H1 (cell line): Measurements from ENCODE around the gene LDLRAD4. TPM values are rescaled to one million over a fixed set of nuclear protein-coding genes. Genes with fewer than 3 reads are reported as not detected.

Source experiments
- CTCF ChIA-PET: fragments of 300-600 bp; sonication (Branson Sonifier 250); formaldehyde crosslinking; loops from one replicate; lab custom pipeline; 2021; ENCODE audit not compliant: partially characterized antibody; lab: Charles Lee
- POLR2A ChIA-PET: fragments of 300-600 bp; sonication (Branson Sonifier 250); formaldehyde crosslinking; loops from one replicate; lab custom pipeline; 2021; ENCODE audit warnings: inconsistent platforms; ENCODE audit not compliant: partially characterized antibody; lab: Charles Lee
- DNase-seq, 2 experiments: peaks; one replicate each; pipeline versions ENCODE4 v3.0.0 to v3.0.0-alpha.2; 2010 to 2022; ENCODE audit warnings: low spot score in 2 of 2, low read depth in 1 of 2, mixed read lengths in 1 of 2
- FAIRE-seq: peaks from 2 replicates; lab custom pipeline; 2011; peaks lifted over from hg19 to GRCh38; lab: Jason Lieb, UNC
- H2AFZ ChIP-seq: 2 replicates; pipeline ENCODE4 v1.8.1; 2012; ENCODE audit warnings: low read length, inconsistent platforms
- H2AK5ac ChIP-seq: 2 replicates; pipeline ENCODE4 v1.6.1; 2013; ENCODE audit warnings: low read depth, low read length
- H2BK120ac ChIP-seq: replicated peaks from 2 replicates; pipeline ENCODE3; 2013; ENCODE audit warnings: low read depth, low read length, inconsistent platforms
- H2BK12ac ChIP-seq: 2 replicates; pipeline ENCODE4 v1.6.1; 2013; ENCODE audit warnings: low read depth, low read length
- H2BK15ac ChIP-seq: 2 replicates; pipeline ENCODE4 v1.6.1; 2013; ENCODE audit warnings: low read length
- H2BK20ac ChIP-seq: 2 replicates; pipeline ENCODE4 v1.6.1; 2013; ENCODE audit warnings: low read length
- H2BK5ac ChIP-seq: 2 replicates; pipeline ENCODE4 v1.6.1; 2013; ENCODE audit warnings: low read depth, low read length
- H3K14ac ChIP-seq: 2 replicates; pipeline ENCODE4 v1.6.1; 2013; ENCODE audit warnings: inconsistent platforms; ENCODE audit not compliant: insufficient read length
- H3K18ac ChIP-seq: 2 replicates; pipeline ENCODE4 v1.6.1; 2013; ENCODE audit warnings: low read length; ENCODE audit errors: extremely low read depth
- H3K23ac ChIP-seq: 2 replicates; pipeline ENCODE4 v1.6.1; 2013; ENCODE audit warnings: inconsistent platforms; ENCODE audit not compliant: insufficient read length
- H3K23me2 ChIP-seq: 2 replicates; pipeline ENCODE4 v1.6.1; 2013; ENCODE audit warnings: low read depth, low read length
- H3K27ac ChIP-seq: 2 replicates; pipeline ENCODE4 v1.6.1; 2011; ENCODE audit warnings: low read depth, low read length, inconsistent platforms
- H3K27me3 ChIP-seq, 4 experiments: replicated peaks in 1 of 4; 1 replicate in 1 of 4; 2 replicates in 3 of 4; pipeline versions ENCODE4 v1.6.1 to v1.8.1; 2011 to 2013; ENCODE audit warnings: low read length in 3 of 4, mild to moderate bottlenecking in 3 of 4, inconsistent platforms in 2 of 4, mixed read lengths in 2 of 4, moderate library complexity in 1 of 4; ENCODE audit not compliant: control insufficient read depth in 3 of 4, insufficient read depth in 3 of 4; ENCODE audit errors: extremely low read depth in 1 of 4
- H3K36me3 ChIP-seq, 4 experiments: 2 replicates each; pipeline versions ENCODE4 v1.6.1 to v1.8.1; 2011 to 2013; ENCODE audit warnings: mild to moderate bottlenecking in 4 of 4, low read length in 3 of 4, moderate library complexity in 2 of 4, control low read depth in 1 of 4, inconsistent platforms in 1 of 4; ENCODE audit not compliant: insufficient read depth in 4 of 4, control insufficient read depth in 2 of 4
- H3K4ac ChIP-seq: replicated peaks from 2 replicates; pipeline ENCODE3; 2013; ENCODE audit warnings: low read length, low read depth, mixed read lengths, inconsistent platforms; ENCODE audit not compliant: insufficient read length
- H3K4me1 ChIP-seq, 4 experiments: replicated peaks in 1 of 4; 1 replicate in 1 of 4; 2 replicates in 3 of 4; pipeline versions ENCODE4 v1.6.1 to v1.8.1; 2011 to 2013; ENCODE audit warnings: low read length in 3 of 4, inconsistent platforms in 2 of 4, mixed read lengths in 1 of 4; ENCODE audit not compliant: insufficient read depth in 4 of 4, control insufficient read depth in 3 of 4
- H3K4me2 ChIP-seq, 2 experiments: 2 replicates each; pipeline versions ENCODE4 v1.6.1 to v1.8.1; 2011 to 2013; ENCODE audit warnings: low read depth in 2 of 2, low read length in 2 of 2, control low read depth in 1 of 2, inconsistent platforms in 1 of 2, mild to moderate bottlenecking in 1 of 2; ENCODE audit not compliant: insufficient read depth in 1 of 2
- H3K4me3 ChIP-seq, 4 experiments: fragments of 200-600, 300-600 bp in 1 of 4; sonication (generic), shearing (Covaris generic), sonication (Bioruptor Twin) in 1 of 4; 2 replicates each; pipeline versions ENCODE4 v1.5.1 to v1.8.1; 2011 to 2016; ENCODE audit warnings: low read length in 4 of 4, low read depth in 3 of 4, control low read depth in 2 of 4, inconsistent platforms in 2 of 4, mild to moderate bottlenecking in 2 of 4, mixed read lengths in 1 of 4, moderate library complexity in 1 of 4; ENCODE audit not compliant: insufficient read depth in 2 of 4; ENCODE audit errors: extremely low read depth in 1 of 4
- H3K56ac ChIP-seq: replicated peaks from 2 replicates; pipeline ENCODE3; 2013; ENCODE audit warnings: low read depth, mild to moderate bottlenecking, mixed read lengths, low read length, inconsistent platforms; ENCODE audit not compliant: insufficient read length
- H3K79me1 ChIP-seq: 2 replicates; pipeline ENCODE4 v1.6.1; 2013; ENCODE audit warnings: low read depth, low read length, control low read depth
- H3K79me2 ChIP-seq, 2 experiments: 2 replicates each; pipeline versions ENCODE4 v1.6.1 to v1.8.1; 2012 to 2013; ENCODE audit warnings: low read length in 2 of 2, mild to moderate bottlenecking in 2 of 2, inconsistent platforms in 1 of 2; ENCODE audit not compliant: insufficient read depth in 2 of 2, control insufficient read depth in 1 of 2
- H3K9ac ChIP-seq, 4 experiments: replicated peaks in 1 of 4; 1 replicate in 1 of 4; 2 replicates in 3 of 4; pipeline versions ENCODE4 v1.6.1 to v1.8.1; 2011 to 2013; ENCODE audit warnings: low read depth in 3 of 4, low read length in 3 of 4, control low read depth in 2 of 4, mild to moderate bottlenecking in 2 of 4, moderate library complexity in 2 of 4, inconsistent platforms in 1 of 4; ENCODE audit errors: extremely low read depth in 1 of 4
- H3K9me3 ChIP-seq, 2 experiments: 2 replicates each; pipeline versions ENCODE4 v1.6.1 to v1.8.1; 2012 to 2013; ENCODE audit warnings: mild to moderate bottlenecking in 2 of 2, moderate library complexity in 2 of 2, control low read depth in 1 of 2, inconsistent platforms in 1 of 2, low read depth in 1 of 2, low read length in 1 of 2, mixed read lengths in 1 of 2; ENCODE audit not compliant: insufficient read depth in 2 of 2
- H4K20me1 ChIP-seq, 2 experiments: replicated peaks in 1 of 2; 2 replicates each; pipeline versions ENCODE3 to v1.8.1; 2011 to 2013; ENCODE audit warnings: inconsistent platforms in 2 of 2, low read length in 2 of 2, mild to moderate bottlenecking in 1 of 2; ENCODE audit not compliant: insufficient read depth in 2 of 2, control insufficient read depth in 1 of 2
- H4K5ac ChIP-seq: 2 replicates; pipeline ENCODE4 v1.6.1; 2013; ENCODE audit warnings: low read length, low read depth, mixed read lengths, inconsistent platforms; ENCODE audit not compliant: insufficient read length
- H4K8ac ChIP-seq: 2 replicates; pipeline ENCODE4 v1.8.0; 2013; ENCODE audit warnings: mild to moderate bottlenecking, moderate library complexity, low read length, inconsistent platforms; ENCODE audit not compliant: insufficient read depth; ENCODE audit errors: extremely low read depth
- H4K91ac ChIP-seq: replicated peaks from 2 replicates; pipeline ENCODE3; 2013; ENCODE audit warnings: low read length, mixed read lengths, inconsistent platforms; ENCODE audit not compliant: insufficient read length
- WGBS, 2 experiments: shearing (Covaris generic) in 1 of 2; methylation state at CpG; one replicate each; pipeline versions ENCODE4 v1.1.6 to v1.1.7; 2013 to 2015; ENCODE audit warnings: low lambda C conversion rate in 2 of 2, mixed read lengths in 2 of 2, inconsistent platforms in 1 of 2, low coverage in 1 of 2, missing lambda C conversion rate in 1 of 2; ENCODE audit not compliant: insufficient replicate concordance in 2 of 2, insufficient coverage in 1 of 2, insufficient read length in 1 of 2; ENCODE audit errors: extremely low coverage in 1 of 2, missing lambda C conversion rate in 1 of 2; 5-methylcytosine and 5-hydroxymethylcytosine counted together
- polyA plus RNA-seq, 7 experiments: library from polyadenylated mRNA; depleted of rRNA in 3 of 7; stranded (reverse) in 5 of 7; unstranded in 2 of 7; fragments of >200 nt in 5 of 7; fragments of 200-250 nt in 2 of 7; gene quantifications; 1 replicate in 5 of 7; 2 replicates in 1 of 7; 4 replicates in 1 of 7; pipeline versions ENCODE4 v1.2.1 to v1.2.3, GENCODE V29; 2011 to 2013; ENCODE audit warnings: missing spikeins in 2 of 7, mixed read lengths in 2 of 7
- total RNA-seq: library from RNA; stranded (reverse); fragmentation: NEBNext Ultra II Directional; extraction: Animal tissue kit (Norgen Biotek cat#: 25700); gene quantifications from 2 replicates; pipeline ENCODE4 v1.2.1, GENCODE V29; 2021

LDLRAD4 gene
- total and polyA plus RNA-seq, 2 of the 8 experiments (the other 6 are each of a cell fraction or from before 2014, with no cell fraction given) = 0.77 to 1.4 TPM

- H3K27ac ChIP-seq = no peak overlapping the region
- no peak overlapping the region for H3K56ac ChIP-seq
- H4K91ac ChIP-seq = no peak overlapping the region
- no peaks in the 10 kb centered on the region for H3K4me1 ChIP-seq
- CTCF ChIA-PET = interaction anchor here (0.7 to 2.0 kb wide), 2 partner anchors 12 to 1298 kb away, joined by 3 to 4 read pairs; no protein-coding TSS in a partner anchor
- H3K18ac ChIP-seq = no peak overlapping the region
- H3K4ac ChIP-seq = no peak overlapping the region
- no peaks in the 10 kb centered on the region for H3K27me3 ChIP-seq
- no peak overlapping the region for H2AK5ac ChIP-seq
- no peak overlapping the region for H2AFZ ChIP-seq
- POLR2A ChIA-PET = no interaction called here
- DNase-seq (no peak), FAIRE-seq (no peak)
- no peak overlapping the region for H3K9ac ChIP-seq
- no peaks in the 10 kb centered on the region for H3K79me1 ChIP-seq
- H4K5ac ChIP-seq = no peak overlapping the region
- H2BK15ac ChIP-seq = no peak overlapping the region
- no peak overlapping the region for H2BK5ac ChIP-seq
- no peak overlapping the region; the same call in 1 of the 2 replicates for H4K8ac ChIP-seq
- H3K4me3 ChIP-seq = no peak overlapping the region
- no peaks in the 10 kb centered on the region for H4K20me1 ChIP-seq
- no peak overlapping the region for H3K4me2 ChIP-seq
- no peak overlapping the region for H3K14ac ChIP-seq
- no peaks in the 10 kb centered on the region for H3K36me3 ChIP-seq
- no peaks in the 10 kb centered on the region for H3K9me3 ChIP-seq
- H2BK20ac ChIP-seq = no peak overlapping the region
- no peak overlapping the region for H2BK120ac ChIP-seq
- no peaks in the 10 kb centered on the region for H3K79me2 ChIP-seq
- H2BK12ac ChIP-seq = no peak overlapping the region
- WGBS, 2 experiments = 96% methylated on average over 14 of the region's 14 CpGs; no CpG with 5 or more reads in 1 of the 2 experiments
- H3K23me2 ChIP-seq = no peaks in the 10 kb centered on the region
- H3K23ac ChIP-seq = no peak overlapping the region
These were observed 75.7 kb downstream of the LDLRAD4 start for GRCh38 chr18:13294309-13294708.
